Cardiac fibroblast (primary cell): ENCODE results near the gene GRIA3.

Experiments
- DNase-seq, 2 donors: peaks; one replicate each; pipeline versions ENCODE4 v3.0.0 to v3.0.0-alpha.2; 2010; ENCODE audit warnings: low read depth in 2 of 2
- H3K4me3 ChIP-seq, 2 donors: replicated peaks in 1 of 2; 1 replicate in 1 of 2; 2 replicates in 1 of 2; pipeline ENCODE4 v1.5.1; 2011; ENCODE audit warnings: low read depth in 2 of 2, low read length in 2 of 2, mild to moderate bottlenecking in 2 of 2, moderate library complexity in 1 of 2
- CTCF ChIP-seq: IDR thresholded peaks from one replicate; pipeline ENCODE4 v1.5.1; 2011; ENCODE audit warnings: low read depth, mild to moderate bottlenecking, low read length, inconsistent platforms

The GRIA3 gene

GRCh38 chrX:123449335-123449734 lies 265.3 kb downstream of the GRIA3 start:
- no peak overlapping the region for H3K4me3 ChIP-seq
- TF ChIP-seq CTCF, result no peak
- no peak for DNase-seq

GRCh38 chrX:123450222-123450621 lies 266.1 kb downstream of the GRIA3 start:
- TF ChIP-seq CTCF, result peak; percentile 37
- DNase-seq, result peak; percentile 3 to 28
- no peak overlapping the region for H3K4me3 ChIP-seq

- TF ChIP-seq CTCF, result no peak
- DNase-seq, result no peak
- no peak overlapping the region for H3K4me3 ChIP-seq
Measured at GRCh38 chrX:123454712-123455431, 270.8 kb downstream of the GRIA3 start.

- DNase-seq, result no peak
- no peak for TF ChIP-seq CTCF
- no peak overlapping the region for H3K4me3 ChIP-seq
Measured at GRCh38 chrX:123455693-123456092, 271.6 kb downstream of the GRIA3 start.

- no peak overlapping the region for H3K4me3 ChIP-seq
- no peak for DNase-seq
- no peak for TF ChIP-seq CTCF
Measured at GRCh38 chrX:123464709-123465108, 280.6 kb downstream of the GRIA3 start.

GRCh38 chrX:123468481-123468880 lies 284.4 kb downstream of the GRIA3 start:
- no peak for TF ChIP-seq CTCF

GRCh38 chrX:123475068-123475724 lies 291.1 kb downstream of the GRIA3 start:
- no peak overlapping the region for H3K4me3 ChIP-seq
- TF ChIP-seq CTCF, result no peak
- DNase-seq, result peak in 1 of 2 donors; percentile 40

More at GRCh38 chrX:123468481-123468880, 284.4 kb downstream of the GRIA3 start:
- no peak overlapping the region for H3K4me3 ChIP-seq
- DNase-seq, result no peak
